Fibroblast of lung (primary cell): ENCODE measurements around the gene MMD. TPM values are rescaled to one million over a fixed set of nuclear protein-coding genes. Genes with fewer than 3 reads are reported as not detected.

ENCODE experiments used
- DNase-seq, 2 donors: peaks; one replicate each; pipeline versions ENCODE4 v3.0.0 to v3.0.0-alpha.2; 2010; ENCODE audit warnings: low read depth in 2 of 2
- H2AFZ ChIP-seq: 2 replicates; pipeline ENCODE4 v1.5.1; 2012; ENCODE audit warnings: low read length, control low read depth, inconsistent platforms
- H3K27ac ChIP-seq: 2 replicates; pipeline ENCODE4 v1.5.1; 2011; ENCODE audit warnings: low read length, control low read depth; ENCODE audit not compliant: insufficient read depth
- H3K27me3 ChIP-seq: 2 replicates; pipeline ENCODE4 v1.5.1; 2011; ENCODE audit warnings: mild to moderate bottlenecking, low read length; ENCODE audit not compliant: control insufficient read depth, insufficient read depth
- H3K36me3 ChIP-seq: 2 replicates; pipeline ENCODE4 v1.5.1; 2011; ENCODE audit warnings: low read length; ENCODE audit not compliant: control insufficient read depth, insufficient read depth
- H3K4me1 ChIP-seq: 2 replicates; pipeline ENCODE4 v1.5.1; 2011; ENCODE audit warnings: low read length; ENCODE audit not compliant: control insufficient read depth, insufficient read depth; ENCODE audit errors: extremely low read depth
- H3K4me2 ChIP-seq: 2 replicates; pipeline ENCODE4 v1.5.1; 2011; ENCODE audit warnings: low read length, control low read depth; ENCODE audit not compliant: insufficient read depth; ENCODE audit errors: extremely low read depth
- H3K4me3 ChIP-seq, 4 experiments: fragments of 200-600 bp in 1 of 4; sonication (generic) in 1 of 4; replicated peaks in 1 of 4; 2 replicates each; pipeline ENCODE4 v1.5.1; 2011 to 2016; ENCODE audit warnings: low read length in 4 of 4, low read depth in 3 of 4, mild to moderate bottlenecking in 3 of 4, control low read depth in 2 of 4, inconsistent platforms in 1 of 4, mixed read lengths in 1 of 4; ENCODE audit not compliant: insufficient read depth in 1 of 4; ENCODE audit errors: control extremely low read depth in 1 of 4
- H3K79me2 ChIP-seq: 2 replicates; pipeline ENCODE4 v1.5.1; 2012; ENCODE audit warnings: mild to moderate bottlenecking, low read length, inconsistent platforms; ENCODE audit not compliant: control insufficient read depth, insufficient read depth
- H3K9ac ChIP-seq: 2 replicates; pipeline ENCODE4 v1.5.1; 2011; ENCODE audit warnings: mild to moderate bottlenecking, low read length, control low read depth; ENCODE audit not compliant: insufficient read depth
- H3K9me3 ChIP-seq: 2 replicates; pipeline ENCODE4 v1.5.1; 2012; ENCODE audit warnings: low read depth, low read length; ENCODE audit not compliant: control insufficient read depth, insufficient read depth
- H4K20me1 ChIP-seq: 2 replicates; pipeline ENCODE4 v1.5.1; 2011; ENCODE audit warnings: low read length; ENCODE audit not compliant: control insufficient read depth, insufficient read depth; ENCODE audit errors: extremely low read depth
- CTCF ChIP-seq, 2 donors: IDR thresholded peaks in 1 of 2; conservative IDR thresholded peaks in 1 of 2; 1 replicate in 1 of 2; 2 replicates in 1 of 2; pipeline ENCODE4 v1.5.1; 2011 to 2012; ENCODE audit warnings: low read length in 2 of 2, control low read depth in 1 of 2, inconsistent platforms in 1 of 2, low read depth in 1 of 2, mild to moderate bottlenecking in 1 of 2
- EZH2 ChIP-seq: IDR thresholded peaks from 2 replicates; pipeline ENCODE4 v1.5.1; 2012; ENCODE audit warnings: low read length, control low read depth, mild to moderate bottlenecking; ENCODE audit errors: missing control alignments
- polyA plus RNA-seq, 2 donors: library from polyadenylated mRNA; depleted of rRNA in 1 of 2; stranded (reverse) in 1 of 2; unstranded in 1 of 2; fragments of >200 nt; gene quantifications; 2 replicates each; pipeline ENCODE4 v1.2.1, GENCODE V29; 2011 to 2012; ENCODE audit warnings: missing spikeins in 1 of 2
- total RNA-seq: library from RNA; depleted of rRNA; stranded (reverse); fragments of >200 nt; gene quantifications from 2 replicates; pipeline ENCODE4 v1.2.1, GENCODE V29; 2014

The MMD gene
- total and polyA plus RNA-seq, 2 donors (not counting 1 experiment from before 2014, with no cell fraction given), result 16.0 to 36.3 TPM

DNA sequence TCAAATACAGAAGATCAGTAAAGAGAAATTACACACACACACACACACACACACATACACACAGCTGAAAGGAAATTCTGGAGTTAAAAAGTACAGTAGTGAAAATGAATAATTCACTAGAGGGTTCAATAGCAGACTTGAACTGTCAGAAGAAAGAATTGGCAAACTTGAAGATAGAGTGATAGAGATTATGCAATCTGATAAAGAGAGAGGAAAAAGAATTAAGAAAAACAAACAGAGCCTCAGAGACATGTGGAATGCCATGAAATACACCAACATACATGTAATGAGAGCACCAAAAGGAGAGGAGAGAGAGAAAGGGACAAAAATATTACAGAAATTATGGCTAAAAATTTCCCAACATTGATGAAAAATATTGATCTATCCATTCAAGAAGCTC lies 60.7 kb downstream of the MMD start:
- TF ChIP-seq CTCF (conservative IDR thresholded peaks at IDR 0.05 in 1 of 2, IDR thresholded peaks at IDR 0.05 in 1 of 2; ENCODE audit: low read depth in 1 of 2, low read length in 2 of 2) (no peak), EZH2 (no peak)
- no peak overlapping the region for H2AFZ ChIP-seq
- H3K9me3 ChIP-seq, result no peaks in the 10 kb centered on the region
- no peak for DNase-seq
- no peak overlapping the region for H3K4me3 ChIP-seq
- no peaks in the 10 kb centered on the region for H4K20me1 ChIP-seq
- no peaks in the 10 kb centered on the region for H3K4me1 ChIP-seq
- no peaks in the 10 kb centered on the region for H3K27me3 ChIP-seq
- no peaks in the 10 kb centered on the region for H3K36me3 ChIP-seq
- no peak overlapping the region for H3K4me2 ChIP-seq
- no peaks in the 10 kb centered on the region for H3K79me2 ChIP-seq
- no peak overlapping the region for H3K9ac ChIP-seq
- no peak overlapping the region for H3K27ac ChIP-seq

DNA sequence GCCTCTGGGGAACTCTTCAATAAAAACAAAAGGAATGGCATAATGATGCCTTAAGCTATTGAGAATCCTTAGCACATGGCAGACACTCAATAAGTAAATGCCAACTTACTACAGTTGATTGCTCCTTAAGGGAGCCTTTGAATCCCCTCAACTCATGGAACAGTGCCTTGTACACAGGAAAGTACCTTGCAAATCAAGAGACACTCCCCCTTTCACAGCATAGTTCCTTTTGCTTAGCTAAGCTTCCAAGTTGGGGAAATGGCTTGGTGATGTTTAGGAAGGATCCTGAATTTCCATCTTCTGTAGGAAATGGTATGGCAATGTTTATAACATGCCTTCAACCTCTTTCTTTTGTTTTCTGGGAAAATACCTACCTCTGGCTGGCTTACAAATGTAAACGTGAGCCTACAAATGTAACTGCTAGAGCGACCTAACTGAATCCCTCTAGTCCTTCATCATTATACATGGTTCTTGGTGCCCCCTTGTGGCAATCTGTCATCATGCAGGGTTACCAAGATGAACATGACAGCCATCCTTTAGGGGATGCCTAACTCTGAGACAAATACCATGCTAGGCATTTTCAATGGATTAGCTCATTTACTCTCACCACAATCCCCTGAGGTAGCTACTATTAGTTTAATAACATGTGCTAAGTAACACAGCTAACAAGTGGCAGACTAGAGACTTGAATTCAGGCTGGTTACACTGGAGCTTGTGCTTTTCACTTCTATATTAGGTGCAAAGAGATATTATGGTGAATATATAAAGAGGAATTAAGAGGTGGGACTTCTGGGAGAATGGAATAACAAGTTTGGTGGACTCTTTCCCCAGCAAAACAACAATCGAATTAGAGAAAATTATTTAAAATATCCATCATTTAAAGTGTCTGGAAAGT lies 65.0 kb downstream of the MMD start:
- Histone ChIP-seq H3K79me2 (no peaks in the 10 kb centered on the region), H3K4me2 (no peak overlapping the region), H3K36me3 (no peaks in the 10 kb centered on the region), H3K27ac (no peak overlapping the region), H3K4me1 (no peaks in the 10 kb centered on the region), H4K20me1 (no peaks in the 10 kb centered on the region), H3K4me3 (no peak overlapping the region), H2AFZ (no peak overlapping the region), H3K27me3 (no peaks in the 10 kb centered on the region), H3K9ac (no peak overlapping the region), H3K9me3 (no peaks in the 10 kb centered on the region)
- peak; percentile 42 to 71 for DNase-seq
- TF ChIP-seq CTCF (conservative IDR thresholded peaks at IDR 0.05 in 1 of 2, IDR thresholded peaks at IDR 0.05 in 1 of 2; ENCODE audit: low read depth in 1 of 2, low read length in 2 of 2) (peak; percentile 77 to 90), EZH2 (no peak)

GRCh38 chr17:55354941-55355340 lies 66.7 kb downstream of the MMD start:
- DNase-seq, result no peak

More at GRCh38 chr17:55354941-55355340, 66.7 kb downstream of the MMD start:
- H3K9me3 ChIP-seq, result no peaks in the 10 kb centered on the region
- no peaks in the 10 kb centered on the region for H3K4me1 ChIP-seq
- H3K79me2 ChIP-seq, result no peaks in the 10 kb centered on the region
- no peak overlapping the region for H3K9ac ChIP-seq
- no peak overlapping the region for H3K4me2 ChIP-seq
- no peak for TF ChIP-seq EZH2
- no peak overlapping the region for H3K4me3 ChIP-seq
- H3K27me3 ChIP-seq, result no peaks in the 10 kb centered on the region
- H3K36me3 ChIP-seq, result no peaks in the 10 kb centered on the region
- no peak overlapping the region for H3K27ac ChIP-seq
- no peaks in the 10 kb centered on the region for H4K20me1 ChIP-seq
- H2AFZ ChIP-seq, result no peak overlapping the region
